ENCODE results near the gene S100A5.

- TF ChIP-seq, protein P1, sequence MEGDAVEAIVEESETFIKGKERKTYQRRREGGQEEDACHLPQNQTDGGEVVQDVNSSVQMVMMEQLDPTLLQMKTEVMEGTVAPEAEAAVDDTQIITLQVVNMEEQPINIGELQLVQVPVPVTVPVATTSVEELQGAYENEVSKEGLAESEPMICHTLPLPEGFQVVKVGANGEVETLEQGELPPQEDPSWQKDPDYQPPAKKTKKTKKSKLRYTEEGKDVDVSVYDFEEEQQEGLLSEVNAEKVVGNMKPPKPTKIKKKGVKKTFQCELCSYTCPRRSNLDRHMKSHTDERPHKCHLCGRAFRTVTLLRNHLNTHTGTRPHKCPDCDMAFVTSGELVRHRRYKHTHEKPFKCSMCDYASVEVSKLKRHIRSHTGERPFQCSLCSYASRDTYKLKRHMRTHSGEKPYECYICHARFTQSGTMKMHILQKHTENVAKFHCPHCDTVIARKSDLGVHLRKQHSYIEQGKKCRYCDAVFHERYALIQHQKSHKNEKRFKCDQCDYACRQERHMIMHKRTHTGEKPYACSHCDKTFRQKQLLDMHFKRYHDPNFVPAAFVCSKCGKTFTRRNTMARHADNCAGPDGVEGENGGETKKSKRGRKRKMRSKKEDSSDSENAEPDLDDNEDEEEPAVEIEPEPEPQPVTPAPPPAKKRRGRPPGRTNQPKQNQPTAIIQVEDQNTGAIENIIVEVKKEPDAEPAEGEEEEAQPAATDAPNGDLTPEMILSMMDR (IDR thresholded peaks at IDR 0.05) = no peak
- no peak for TF ChIP-seq POLR2A (IDR thresholded peaks at IDR 0.05)
Observed at GRCh38 chr1:153587314-153587713, 46.6 kb upstream of the S100A5 start.

All from heart left ventricle (tissue), 13 donors.